ENCODE measurements around the gene CGNL1.

Gene CGNL1

DNA sequence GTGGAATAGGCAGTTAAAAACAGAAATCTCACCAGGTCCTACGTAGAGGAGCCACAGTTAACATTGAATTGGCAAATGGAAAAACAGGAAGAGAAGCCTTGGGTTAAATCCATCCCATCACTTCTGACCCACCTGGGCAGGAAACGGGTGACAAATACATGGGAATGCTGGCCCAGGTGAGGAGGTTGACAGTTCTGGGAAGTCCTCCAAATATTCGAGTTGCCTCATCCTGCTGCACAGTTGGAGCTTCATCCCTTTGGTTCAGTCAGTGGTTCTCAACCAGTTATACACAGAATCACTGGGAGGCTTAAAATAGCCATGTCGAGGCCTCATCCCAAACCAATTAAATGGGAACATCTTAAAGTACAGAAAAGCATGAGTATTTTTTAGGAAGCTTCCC, 220.7 kb downstream of the CGNL1 start:
- Histone ChIP-seq H2BK15ac (ENCODE audit: low read depth, poor library complexity, severe bottlenecking) (no peak overlapping the region), H2AK5ac (ENCODE audit: low read length, severe bottlenecking) (no peak overlapping the region), H2BK5ac (ENCODE audit: low read depth, low read length, poor library complexity, severe bottlenecking) (no peak overlapping the region), H3K14ac (ENCODE audit: low read length in 2 of 2) (no peak overlapping the region), H3K18ac (ENCODE audit: low read depth in 1 of 2, low read length in 2 of 2) (no peak overlapping the region), H4K8ac (ENCODE audit: low read length) (no peak overlapping the region), H3K4me3 (ENCODE audit: insufficient read depth in 1 of 2, low read depth in 1 of 2, low read length in 2 of 2) (no peak overlapping the region), H2AFZ (ENCODE audit: low read depth, low read length) (no peak overlapping the region), H4K91ac (ENCODE audit: low read length) (no peak overlapping the region), H3K79me1 (replicated peaks; ENCODE audit: low read length, poor library complexity, severe bottlenecking) (no peaks in the 10 kb centered on the region), H3K27me3 (ENCODE audit: control insufficient read depth in 1 of 2, insufficient read depth in 1 of 2, low read length in 2 of 2) (peaks cover 13 to 65% of the 10 kb centered on the region in 2 experiments), H2BK12ac (ENCODE audit: low read length in 2 of 2) (no peak overlapping the region), H2BK120ac (ENCODE audit: low read depth, low read length) (no peak overlapping the region), H3K36me3 (ENCODE audit: control insufficient read depth in 1 of 2, insufficient read depth in 2 of 2, low read depth in 1 of 2, low read length in 2 of 2) (no peaks in the 10 kb centered on the region), H3K27ac (ENCODE audit: low read length, poor library complexity, severe bottlenecking) (no peak overlapping the region), H3K4me2 (ENCODE audit: low read length, poor library complexity, severe bottlenecking) (no peak overlapping the region), H3K4me1 (ENCODE audit: control insufficient read depth, insufficient read depth, low read depth, low read length) (peaks cover 1% of the 10 kb centered on the region), H3K9ac (ENCODE audit: low read length) (no peak overlapping the region), H3K4ac (ENCODE audit: low read depth in 1 of 2, low read length in 2 of 2) (no peak overlapping the region), H3K23ac (ENCODE audit: low read length in 2 of 2) (no peak overlapping the region), H3K9me3 (ENCODE audit: control insufficient read depth, low read length) (no peaks in the 10 kb centered on the region)
- 89% methylated on average over 4 of the region's 4 CpGs for WGBS
- no peak for DNase-seq

DNA sequence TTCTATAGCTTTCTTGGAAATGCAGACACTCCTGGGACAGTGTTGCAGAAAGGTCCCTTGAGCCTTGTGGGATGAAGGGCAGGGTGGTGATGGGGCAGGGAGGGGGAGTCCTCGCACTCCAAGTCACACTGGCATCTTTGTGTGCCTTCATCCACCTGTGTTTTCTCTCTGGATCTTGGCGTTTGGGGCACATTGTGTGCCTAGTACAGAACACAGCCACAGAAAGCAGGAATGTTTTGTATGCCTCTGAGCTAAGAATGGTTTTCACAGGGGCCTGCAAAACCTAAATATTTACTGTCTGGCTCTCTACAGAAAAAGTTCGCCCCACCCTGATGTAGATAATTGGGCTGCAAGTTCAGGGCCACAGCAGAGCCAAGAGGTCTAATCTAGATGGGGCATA, 221.1 kb downstream of the CGNL1 start:
- H3K23ac ChIP-seq (ENCODE audit: low read length in 2 of 2) = no peak overlapping the region
- WGBS = 99% methylated on average over 3 of the region's 3 CpGs
- no peak overlapping the region for H3K4ac ChIP-seq (ENCODE audit: low read depth in 1 of 2, low read length in 2 of 2)
- H3K27me3 ChIP-seq (ENCODE audit: control insufficient read depth in 1 of 2, insufficient read depth in 1 of 2, low read length in 2 of 2) = peaks cover 10 to 60% of the 10 kb centered on the region in 2 experiments
- H3K36me3 ChIP-seq (ENCODE audit: control insufficient read depth in 1 of 2, insufficient read depth in 2 of 2, low read depth in 1 of 2, low read length in 2 of 2) = no peaks in the 10 kb centered on the region
- no peaks in the 10 kb centered on the region for H3K4me1 ChIP-seq (ENCODE audit: control insufficient read depth, insufficient read depth, low read depth, low read length)
- no peak overlapping the region for H3K4me2 ChIP-seq (ENCODE audit: low read length, poor library complexity, severe bottlenecking)
- H3K9ac ChIP-seq (ENCODE audit: low read length) = no peak overlapping the region
- H2AFZ ChIP-seq (ENCODE audit: low read depth, low read length) = no peak overlapping the region
- no peak for DNase-seq
- no peak overlapping the region for H2BK12ac ChIP-seq (ENCODE audit: low read length in 2 of 2)
- H4K91ac ChIP-seq (ENCODE audit: low read length) = no peak overlapping the region
- no peak overlapping the region for H3K4me3 ChIP-seq (ENCODE audit: insufficient read depth in 1 of 2, low read depth in 1 of 2, low read length in 2 of 2)
- no peak overlapping the region for H2BK120ac ChIP-seq (ENCODE audit: low read depth, low read length)
- no peak overlapping the region for H2BK5ac ChIP-seq (ENCODE audit: low read depth, low read length, poor library complexity, severe bottlenecking)
- no peak overlapping the region for H3K18ac ChIP-seq (ENCODE audit: low read depth in 1 of 2, low read length in 2 of 2)
- H3K27ac ChIP-seq (ENCODE audit: low read length, poor library complexity, severe bottlenecking) = no peak overlapping the region
- no peak overlapping the region for H3K14ac ChIP-seq (ENCODE audit: low read length in 2 of 2)
- H3K9me3 ChIP-seq (ENCODE audit: control insufficient read depth, low read length) = no peaks in the 10 kb centered on the region
- no peak overlapping the region for H4K8ac ChIP-seq (ENCODE audit: low read length)
- H3K79me1 ChIP-seq (replicated peaks; ENCODE audit: low read length, poor library complexity, severe bottlenecking) = no peaks in the 10 kb centered on the region
- no peak overlapping the region for H2AK5ac ChIP-seq (ENCODE audit: low read length, severe bottlenecking)
- no peak overlapping the region for H2BK15ac ChIP-seq (ENCODE audit: low read depth, poor library complexity, severe bottlenecking)

DNA sequence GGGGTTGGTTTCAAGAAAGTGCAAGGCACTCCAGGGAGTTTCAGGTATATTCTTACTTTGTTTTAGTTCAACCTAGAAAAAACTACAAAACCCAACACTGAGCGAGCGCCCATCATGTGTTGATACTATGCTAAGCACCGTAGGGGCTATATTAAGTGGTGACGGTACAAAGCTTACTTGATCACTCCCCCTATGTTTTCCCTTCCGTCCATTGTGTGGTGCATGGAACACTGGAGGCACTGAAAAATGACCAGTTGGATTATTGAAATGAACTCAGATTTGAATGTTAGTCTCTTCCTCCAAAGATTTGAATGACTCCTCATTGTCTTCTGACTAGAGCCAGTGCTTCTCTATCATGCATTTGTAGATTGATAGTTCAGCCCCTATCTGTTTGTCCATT, 222.0 kb downstream of the CGNL1 start:
- no peak overlapping the region for H3K27ac ChIP-seq (ENCODE audit: low read length, poor library complexity, severe bottlenecking)

DNA sequence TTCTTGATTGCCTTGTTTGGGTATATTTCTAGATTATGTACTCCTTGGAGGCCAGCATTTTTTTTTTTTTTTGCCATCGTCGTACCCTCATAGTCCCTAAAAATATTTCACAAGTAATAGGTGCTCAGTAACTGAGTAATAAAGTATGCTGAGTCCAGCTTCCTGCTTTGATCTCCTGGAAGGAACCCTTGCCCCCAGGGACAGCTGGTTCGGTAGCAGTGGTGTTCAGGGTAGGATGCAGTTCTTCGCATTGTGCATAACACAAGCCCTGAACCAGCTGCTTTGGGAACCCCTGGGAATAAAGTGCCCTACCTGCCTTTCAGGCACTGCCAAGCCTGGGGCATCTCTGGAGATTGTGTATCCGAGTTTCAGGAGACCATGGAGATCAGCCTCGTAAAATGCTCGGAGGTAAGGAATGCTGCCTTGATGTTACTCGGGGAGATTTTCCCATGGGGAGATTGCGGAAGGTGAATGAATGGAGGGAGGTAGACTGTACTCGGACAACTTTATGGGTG, 223.0 kb downstream of the CGNL1 start:
- H2BK12ac ChIP-seq (ENCODE audit: low read length in 2 of 2) = no peak overlapping the region
- H2AK5ac ChIP-seq (ENCODE audit: low read length, severe bottlenecking) = no peak overlapping the region
- no peak overlapping the region for H4K8ac ChIP-seq (ENCODE audit: low read length)
- H3K18ac ChIP-seq (ENCODE audit: low read depth in 1 of 2, low read length in 2 of 2) = no peak overlapping the region
- H3K4me3 ChIP-seq (ENCODE audit: insufficient read depth in 1 of 2, low read depth in 1 of 2, low read length in 2 of 2) = no peak overlapping the region
- peaks cover 10 to 47% of the 10 kb centered on the region in 2 experiments for H3K27me3 ChIP-seq (ENCODE audit: control insufficient read depth in 1 of 2, insufficient read depth in 1 of 2, low read length in 2 of 2)
- no peaks in the 10 kb centered on the region for H3K79me1 ChIP-seq (replicated peaks; ENCODE audit: low read length, poor library complexity, severe bottlenecking)
- no peak overlapping the region for H3K27ac ChIP-seq (ENCODE audit: low read length, poor library complexity, severe bottlenecking)
- H3K4me2 ChIP-seq (ENCODE audit: low read length, poor library complexity, severe bottlenecking) = no peak overlapping the region
- H3K14ac ChIP-seq (ENCODE audit: low read length in 2 of 2) = no peak overlapping the region
- no peaks in the 10 kb centered on the region for H3K4me1 ChIP-seq (ENCODE audit: control insufficient read depth, insufficient read depth, low read depth, low read length)
- H3K4ac ChIP-seq (ENCODE audit: low read depth in 1 of 2, low read length in 2 of 2) = no peak overlapping the region
- H2BK15ac ChIP-seq (ENCODE audit: low read depth, poor library complexity, severe bottlenecking) = no peak overlapping the region
- no peak overlapping the region for H2AFZ ChIP-seq (ENCODE audit: low read depth, low read length)
- H3K23ac ChIP-seq (ENCODE audit: low read length in 2 of 2) = no peak overlapping the region
- H2BK120ac ChIP-seq (ENCODE audit: low read depth, low read length) = no peak overlapping the region
- WGBS = 87% methylated on average over 8 of the region's 10 CpGs
- H4K91ac ChIP-seq (ENCODE audit: low read length) = no peak overlapping the region
- no peaks in the 10 kb centered on the region for H3K9me3 ChIP-seq (ENCODE audit: control insufficient read depth, low read length)
- no peaks in the 10 kb centered on the region for H3K36me3 ChIP-seq (ENCODE audit: control insufficient read depth in 1 of 2, insufficient read depth in 2 of 2, low read depth in 1 of 2, low read length in 2 of 2)
- DNase-seq = no peak
- H3K9ac ChIP-seq (ENCODE audit: low read length) = no peak overlapping the region
- no peak overlapping the region for H2BK5ac ChIP-seq (ENCODE audit: low read depth, low read length, poor library complexity, severe bottlenecking)

More for the DNA sequence above, 222.0 kb downstream of the CGNL1 start:
- no peaks in the 10 kb centered on the region for H3K4me1 ChIP-seq (ENCODE audit: control insufficient read depth, insufficient read depth, low read depth, low read length)
- H2BK120ac ChIP-seq (ENCODE audit: low read depth, low read length) = no peak overlapping the region
- H2AFZ ChIP-seq (ENCODE audit: low read depth, low read length) = no peak overlapping the region
- no peak overlapping the region for H3K9ac ChIP-seq (ENCODE audit: low read length)
- no peak overlapping the region for H3K4me2 ChIP-seq (ENCODE audit: low read length, poor library complexity, severe bottlenecking)
- H3K4ac ChIP-seq (ENCODE audit: low read depth in 1 of 2, low read length in 2 of 2) = no peak overlapping the region
- H2BK12ac ChIP-seq (ENCODE audit: low read length in 2 of 2) = no peak overlapping the region
- no peak overlapping the region for H3K23ac ChIP-seq (ENCODE audit: low read length in 2 of 2)
- no peaks in the 10 kb centered on the region for H3K36me3 ChIP-seq (ENCODE audit: control insufficient read depth in 1 of 2, insufficient read depth in 2 of 2, low read depth in 1 of 2, low read length in 2 of 2)
- H4K8ac ChIP-seq (ENCODE audit: low read length) = no peak overlapping the region
- H3K18ac ChIP-seq (ENCODE audit: low read depth in 1 of 2, low read length in 2 of 2) = no peak overlapping the region
- no peaks in the 10 kb centered on the region for H3K9me3 ChIP-seq (ENCODE audit: control insufficient read depth, low read length)
- no peaks in the 10 kb centered on the region for H3K79me1 ChIP-seq (replicated peaks; ENCODE audit: low read length, poor library complexity, severe bottlenecking)
- peaks cover 10 to 51% of the 10 kb centered on the region in 2 experiments for H3K27me3 ChIP-seq (ENCODE audit: control insufficient read depth in 1 of 2, insufficient read depth in 1 of 2, low read length in 2 of 2)
- H2AK5ac ChIP-seq (ENCODE audit: low read length, severe bottlenecking) = no peak overlapping the region
- H4K91ac ChIP-seq (ENCODE audit: low read length) = no peak overlapping the region
- H2BK5ac ChIP-seq (ENCODE audit: low read depth, low read length, poor library complexity, severe bottlenecking) = no peak overlapping the region
- H3K14ac ChIP-seq (ENCODE audit: low read length in 2 of 2) = no peak overlapping the region
- H2BK15ac ChIP-seq (ENCODE audit: low read depth, poor library complexity, severe bottlenecking) = no peak overlapping the region
- 90% methylated on average over 5 of the region's 5 CpGs for WGBS
- no peak for DNase-seq
- no peak overlapping the region for H3K4me3 ChIP-seq (ENCODE audit: insufficient read depth in 1 of 2, low read depth in 1 of 2, low read length in 2 of 2)
